Measurements from ENCODE around the gene MAPK6.

DNA sequence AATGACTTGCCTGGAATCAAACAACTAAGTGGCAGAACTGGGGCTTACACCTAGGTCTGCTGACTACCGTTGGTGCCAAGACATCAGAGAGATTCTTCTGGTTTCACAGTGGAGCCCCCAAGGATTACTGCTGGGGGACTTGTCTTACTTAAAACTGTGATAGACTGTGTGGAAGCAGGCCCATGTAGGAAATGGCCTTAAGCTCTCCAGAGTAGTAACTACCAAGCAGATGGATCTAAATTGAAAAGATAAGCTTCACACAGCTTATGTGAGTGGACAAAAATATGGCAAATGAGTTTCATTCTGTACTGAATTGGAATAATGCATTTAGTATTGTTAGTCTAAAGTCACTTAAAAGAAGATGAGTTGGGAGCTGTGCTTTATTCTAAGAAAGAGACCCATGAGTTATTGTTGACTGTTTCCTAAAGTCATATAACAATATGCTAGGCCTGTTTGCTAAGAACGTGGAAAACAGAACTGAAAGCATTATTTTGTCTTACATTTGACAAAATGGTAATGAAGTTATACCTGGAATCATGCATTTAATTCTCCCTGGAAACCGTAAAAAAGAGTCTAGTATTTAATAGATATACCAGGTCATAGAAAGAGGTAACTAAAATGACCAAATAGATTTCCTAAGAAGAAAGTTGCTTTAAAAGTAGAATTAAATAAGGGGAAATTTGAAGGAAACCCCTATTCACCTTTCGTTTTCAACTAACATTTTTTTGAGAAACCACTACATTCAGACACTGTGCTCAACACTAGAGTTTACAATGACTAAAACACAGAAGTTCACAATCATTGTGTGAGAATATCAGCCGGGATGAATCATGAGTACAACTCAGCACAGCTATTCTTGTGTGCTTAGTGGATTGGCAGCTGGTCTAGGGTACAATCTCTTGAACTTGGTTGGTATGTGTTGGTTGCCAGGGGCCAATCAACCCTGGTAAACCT, 13.0 kb upstream of the MAPK6 start:
- TF ChIP-seq EZH2 (IDR thresholded peaks at IDR 0.05; ENCODE audit: borderline replicate concordance, low read length): no peak
- TF ChIP-seq, protein P1, sequence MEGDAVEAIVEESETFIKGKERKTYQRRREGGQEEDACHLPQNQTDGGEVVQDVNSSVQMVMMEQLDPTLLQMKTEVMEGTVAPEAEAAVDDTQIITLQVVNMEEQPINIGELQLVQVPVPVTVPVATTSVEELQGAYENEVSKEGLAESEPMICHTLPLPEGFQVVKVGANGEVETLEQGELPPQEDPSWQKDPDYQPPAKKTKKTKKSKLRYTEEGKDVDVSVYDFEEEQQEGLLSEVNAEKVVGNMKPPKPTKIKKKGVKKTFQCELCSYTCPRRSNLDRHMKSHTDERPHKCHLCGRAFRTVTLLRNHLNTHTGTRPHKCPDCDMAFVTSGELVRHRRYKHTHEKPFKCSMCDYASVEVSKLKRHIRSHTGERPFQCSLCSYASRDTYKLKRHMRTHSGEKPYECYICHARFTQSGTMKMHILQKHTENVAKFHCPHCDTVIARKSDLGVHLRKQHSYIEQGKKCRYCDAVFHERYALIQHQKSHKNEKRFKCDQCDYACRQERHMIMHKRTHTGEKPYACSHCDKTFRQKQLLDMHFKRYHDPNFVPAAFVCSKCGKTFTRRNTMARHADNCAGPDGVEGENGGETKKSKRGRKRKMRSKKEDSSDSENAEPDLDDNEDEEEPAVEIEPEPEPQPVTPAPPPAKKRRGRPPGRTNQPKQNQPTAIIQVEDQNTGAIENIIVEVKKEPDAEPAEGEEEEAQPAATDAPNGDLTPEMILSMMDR (conservative IDR thresholded peaks at IDR 0.05 in 1 of 2, IDR thresholded peaks at IDR 0.05 in 1 of 2; ENCODE audit: extremely low read depth in 1 of 2, insufficient read depth in 1 of 2, low read depth in 1 of 2, low read length in 2 of 2): no peak

Data from mammary epithelial cell (primary cell).